IMR-90 (cell line): Measurements from ENCODE around the gene DOK3. TPM values are rescaled to one million over a fixed set of nuclear protein-coding genes. Genes with fewer than 3 reads are reported as not detected.

Experiments
- ATAC-seq: fragments of 200-7000 bp; cut with Tn5 transposase; 2 replicates; pipeline ENCODE4 v1.9.1; 2020; ENCODE audit warnings: low read depth, mild to moderate bottlenecking, moderate library complexity
- BruUV-seq: library from RNA; stranded (reverse); fragments of 400-500 nt; replicated peaks from 2 replicates; lab custom pipeline; 2021; lab: Mats Ljungman, UMichigan
- CTCF ChIA-PET: fragments of 300-600 bp; formaldehyde crosslinking; extraction: SDS; loops from one replicate; lab custom pipeline; 2021; ENCODE audit warnings: antibody characterized with exemption; lab: Yijun Ruan, JAX
- POLR2A ChIA-PET: fragments of 300-600 bp; sonication (Branson Sonifier 250); formaldehyde crosslinking; loops from one replicate; lab custom pipeline; 2022; ENCODE audit warnings: antibody characterized with exemption; ENCODE audit not compliant: unreplicated experiment; lab: Charles Lee
- DNase-seq: peaks from one replicate; pipeline ENCODE4 v3.0.0; 2013
- H2AFZ ChIP-seq: replicated peaks from 2 replicates; pipeline ENCODE3; 2013; ENCODE audit warnings: low read length, mild to moderate bottlenecking; ENCODE audit not compliant: poor library complexity
- H2AK5ac ChIP-seq: 2 replicates; pipeline ENCODE4 v1.6.1; 2013; ENCODE audit warnings: low read depth, low read length, inconsistent platforms
- H2AK9ac ChIP-seq: replicated peaks from 2 replicates; pipeline ENCODE3; 2013; ENCODE audit warnings: mild to moderate bottlenecking, low read depth, low read length, moderate library complexity; ENCODE audit not compliant: poor library complexity
- H2BK120ac ChIP-seq: 2 replicates; pipeline ENCODE4 v1.6.1; 2013; ENCODE audit warnings: low read depth, low read length, inconsistent platforms
- H2BK15ac ChIP-seq: 3 replicates; pipeline ENCODE4 v1.6.1; 2013; ENCODE audit warnings: low read depth, low read length, inconsistent platforms
- H2BK20ac ChIP-seq: 2 replicates; pipeline ENCODE4 v1.6.1; 2013; ENCODE audit warnings: low read depth, mild to moderate bottlenecking, inconsistent platforms, low read length, moderate library complexity
- H2BK5ac ChIP-seq: 2 replicates; pipeline ENCODE4 v1.6.1; 2013; ENCODE audit warnings: mild to moderate bottlenecking, low read depth, low read length, inconsistent platforms; ENCODE audit not compliant: poor library complexity, severe bottlenecking
- H3K14ac ChIP-seq: replicated peaks from 2 replicates; pipeline ENCODE4 v1.6.1; 2013; ENCODE audit warnings: low read depth, low read length, inconsistent platforms
- H3K18ac ChIP-seq: 2 replicates; pipeline ENCODE4 v1.6.1; 2013; ENCODE audit warnings: low read depth, low read length, control low read depth
- H3K23ac ChIP-seq: 2 replicates; pipeline ENCODE4 v1.6.1; 2013; ENCODE audit warnings: low read depth, low read length, inconsistent platforms
- H3K27ac ChIP-seq: 2 replicates; pipeline ENCODE4 v1.5.1; 2013; ENCODE audit warnings: mild to moderate bottlenecking, control low read depth, low read length; ENCODE audit not compliant: insufficient read depth
- H3K27me3 ChIP-seq: 2 replicates; pipeline ENCODE4 v1.6.1; 2013; ENCODE audit warnings: low read length; ENCODE audit not compliant: control insufficient read depth, insufficient read depth
- H3K36me3 ChIP-seq: 2 replicates; pipeline ENCODE4 v1.6.1; 2013; ENCODE audit warnings: low read length, mixed read lengths; ENCODE audit not compliant: control insufficient read depth, insufficient read depth
- H3K4ac ChIP-seq: 2 replicates; pipeline ENCODE4 v1.6.1; 2013; ENCODE audit warnings: low read depth, low read length, inconsistent platforms
- H3K4me1 ChIP-seq: 2 replicates; pipeline ENCODE4 v1.6.1; 2013; ENCODE audit warnings: low read length, mixed read lengths; ENCODE audit not compliant: control insufficient read depth, insufficient read depth
- H3K4me2 ChIP-seq: 2 replicates; pipeline ENCODE4 v1.6.1; 2013; ENCODE audit warnings: low read depth, mild to moderate bottlenecking, control low read depth, low read length, moderate library complexity
- H3K4me3 ChIP-seq: 2 replicates; pipeline ENCODE4 v1.5.1; 2013; ENCODE audit warnings: low read depth, mild to moderate bottlenecking, control low read depth, low read length, moderate library complexity; ENCODE audit not compliant: insufficient read depth
- H3K56ac ChIP-seq: 2 replicates; pipeline ENCODE4 v1.6.1; 2013; ENCODE audit warnings: low read length, inconsistent platforms; ENCODE audit not compliant: insufficient read depth; ENCODE audit errors: extremely low read depth
- H3K79me1 ChIP-seq, 2 experiments: 2 replicates each; pipeline ENCODE4 v1.6.1; 2013; ENCODE audit warnings: low read length in 2 of 2, inconsistent platforms in 1 of 2, low read depth in 1 of 2
- H3K9ac ChIP-seq: 2 replicates; pipeline ENCODE4 v1.6.1; 2013; ENCODE audit warnings: low read depth, low read length, control low read depth
- H3K9me1 ChIP-seq: 2 replicates; pipeline ENCODE4 v1.6.1; 2013; ENCODE audit warnings: low read length, inconsistent platforms; ENCODE audit not compliant: insufficient read depth
- H3K9me3 ChIP-seq: 2 replicates; pipeline ENCODE4 v1.6.1; 2013; ENCODE audit warnings: low read length; ENCODE audit not compliant: control insufficient read depth, insufficient read depth
- H4K20me1 ChIP-seq: 2 replicates; pipeline ENCODE4 v1.6.1; 2013; ENCODE audit warnings: low read length, inconsistent platforms; ENCODE audit not compliant: insufficient read depth
- H4K5ac ChIP-seq: 2 replicates; pipeline ENCODE4 v1.6.1; 2013; ENCODE audit warnings: mild to moderate bottlenecking, low read depth, low read length, control low read depth
- H4K8ac ChIP-seq, 2 experiments: 2 replicates each; pipeline ENCODE4 v1.6.1; 2013; ENCODE audit warnings: low read depth in 2 of 2, low read length in 2 of 2, control low read depth in 1 of 2, inconsistent platforms in 1 of 2
- H4K91ac ChIP-seq: 2 replicates; pipeline ENCODE4 v1.6.1; 2013; ENCODE audit warnings: low read depth, low read length, inconsistent platforms; ENCODE audit not compliant: insufficient read depth
- BHLHE40 ChIP-seq: fragments of 150-350 bp; IDR thresholded peaks from 2 replicates; pipeline ENCODE4 v1.6.1; 2016; ENCODE audit warnings: mild to moderate bottlenecking, low read depth, low read length
- CEBPB ChIP-seq: IDR thresholded peaks from 2 replicates; pipeline ENCODE4 v1.6.1; 2012; ENCODE audit warnings: low read depth, low read length, improper control_type of control experiment
- CHD1 ChIP-seq: IDR thresholded peaks from 2 replicates; pipeline ENCODE4 v1.6.1; 2012; ENCODE audit warnings: low read depth, low read length, improper control_type of control experiment
- ELK1 ChIP-seq: fragments of 150-350 bp; IDR thresholded peaks from 2 replicates; pipeline ENCODE4 v1.6.1; 2016; ENCODE audit warnings: low read depth, mild to moderate bottlenecking, low read length, moderate library complexity, borderline replicate concordance
- FOS ChIP-seq: fragments of 150-350 bp; IDR thresholded peaks from 2 replicates; pipeline ENCODE4 v1.6.1; 2016; ENCODE audit warnings: low read depth, low read length
- MAFK ChIP-seq: IDR thresholded peaks from 2 replicates; pipeline ENCODE4 v1.6.1; 2012; ENCODE audit warnings: low read depth, low read length, improper control_type of control experiment
- MAZ ChIP-seq: IDR thresholded peaks from 2 replicates; pipeline ENCODE4 v1.6.1; 2012; ENCODE audit warnings: low read depth, mild to moderate bottlenecking, low read length, improper control_type of control experiment, moderate library complexity, borderline replicate concordance
- MXI1 ChIP-seq: IDR thresholded peaks from 2 replicates; pipeline ENCODE4 v1.6.1; 2012; ENCODE audit warnings: low read depth, mild to moderate bottlenecking, low read length, moderate library complexity, borderline replicate concordance
- NFE2L2 ChIP-seq: fragments of 150-350 bp; IDR thresholded peaks from 2 replicates; pipeline ENCODE4 v1.6.1; 2016; ENCODE audit warnings: low read depth, mild to moderate bottlenecking, low read length
- POLR2A ChIP-seq: IDR thresholded peaks from 2 replicates; pipeline ENCODE4 v1.6.1; 2012; ENCODE audit warnings: mild to moderate bottlenecking, low read depth, low read length
- RAD21 ChIP-seq: IDR thresholded peaks from 2 replicates; pipeline ENCODE4 v1.6.1; 2012; ENCODE audit warnings: low read length, improper control_type of control experiment
- RCOR1 ChIP-seq: IDR thresholded peaks from 2 replicates; pipeline ENCODE4 v1.6.1; 2012; ENCODE audit warnings: mild to moderate bottlenecking, low read length, improper control_type of control experiment; ENCODE audit not compliant: insufficient replicate concordance
- RFX5 ChIP-seq: IDR thresholded peaks from 2 replicates; pipeline ENCODE4 v1.8.0; 2012; ENCODE audit warnings: low read depth, mild to moderate bottlenecking, low read length, moderate library complexity
- SMC3 ChIP-seq: fragments of 150-350 bp; IDR thresholded peaks from 2 replicates; pipeline ENCODE4 v1.6.1; 2016; ENCODE audit warnings: low read depth, mild to moderate bottlenecking, antibody characterized with exemption, low read length, moderate library complexity
- WGBS, 2 experiments: methylation state at CpG; one replicate each; pipeline versions ENCODE4 v1.1.5 to v1.1.7; 2013; ENCODE audit warnings: missing lambda C conversion rate in 2 of 2; ENCODE audit not compliant: insufficient read length in 1 of 2; ENCODE audit errors: extremely low coverage in 2 of 2; 5-methylcytosine and 5-hydroxymethylcytosine counted together
- dilution Hi-C: fragments of 300-500 bp; cut with HindIII; formaldehyde crosslinking; loops from one replicate; pipeline ENCODE4 v1.14.3; 2018; ENCODE audit warnings: low sequenced_read_pairs; ENCODE audit not compliant: unreplicated experiment
- in situ Hi-C: fragments of 300-500 bp; cut with MboI; formaldehyde crosslinking; loops from 3 replicates; pipeline ENCODE4 v1.14.3; 2019; ENCODE audit warnings: low sequenced_read_pairs, inconsistent platforms, mixed read lengths
- intact Hi-C: fragments of 100-400 bp; cut with micrococcal nuclease; formaldehyde crosslinking; loops from 2 replicates; pipeline ENCODE4 v1.10.0; 2022
- polyA plus RNA-seq, 3 experiments: library from polyadenylated mRNA; depleted of rRNA; stranded (reverse); fragments of >200 nt; gene quantifications; 2 replicates each; pipeline ENCODE4 v1.2.3, GENCODE V29; 2012; ENCODE audit warnings: low replicate concordance in 1 of 3
- total RNA-seq: library from RNA; depleted of rRNA; stranded (reverse); fragments of >200 nt; gene quantifications from 2 replicates; pipeline ENCODE4 v1.2.3, GENCODE V29; 2012
- TF ChIP-seq, protein P1 (sequence below): conservative IDR thresholded peaks from 2 replicates; pipeline ENCODE4 v1.5.1; 2012; ENCODE audit warnings: mild to moderate bottlenecking, low read depth, low read length, improper control_type of control experiment

The DOK3 gene
- total and polyA plus RNA-seq, 2 of the 4 experiments (the other 2 are of a cell fraction), result 0.54 to 3.9 TPM

- peak overlapping the region; percentile 75 for H3K4ac ChIP-seq
- H3K27me3 ChIP-seq, result no peaks in the 10 kb centered on the region
- no peak overlapping the region for H2BK15ac ChIP-seq
- H3K9ac ChIP-seq, result peak overlapping the region; percentile 88
- peak overlapping the region; percentile 38 for H3K14ac ChIP-seq
- ChIA-PET CTCF (no interaction called here), POLR2A (no interaction called here)
- H2AK9ac ChIP-seq, result peak overlapping the region; percentile 94
- peak overlapping the region; percentile 50 for H2AK5ac ChIP-seq
- peaks cover 14% of the 10 kb centered on the region for H3K4me1 ChIP-seq
- H3K56ac ChIP-seq, result peak overlapping the region; percentile 71
- peak overlapping the region; percentile 14; the same call in 1 of the 2 replicates for H4K91ac ChIP-seq
- no peak overlapping the region for H2BK20ac ChIP-seq
- no peak overlapping the region; the same call in 1 of the 2 replicates for H3K18ac ChIP-seq
- H2BK120ac ChIP-seq, result no peak overlapping the region
- H3K4me3 ChIP-seq, result peak overlapping the region; percentile 92
- peak overlapping the region; percentile 98 for H3K4me2 ChIP-seq
- H3K27ac ChIP-seq, result peak overlapping the region; percentile 80
- H3K79me1 ChIP-seq, result peaks cover 3 to 49% of the 10 kb centered on the region in 2 experiments; a peak in 2 of 4 replicates
- no peaks in the 10 kb centered on the region for H3K9me3 ChIP-seq
- peaks cover 5% of the 10 kb centered on the region; the same call in 1 of the 2 replicates for H3K36me3 ChIP-seq
- H4K8ac ChIP-seq, result peak overlapping the region; percentile 47 to 57; a peak in 3 of 4 replicates
- DNase-seq (no peak), ATAC-seq (peak; percentile 61)
- 0 out of 2 replicates have a peak overlapping the region, but pooled peaks have one; percentile 4 for H4K5ac ChIP-seq
- H2AFZ ChIP-seq, result peak overlapping the region; percentile 96
- in situ Hi-C loops, result no loop called here
- H4K20me1 ChIP-seq, result peaks cover 37% of the 10 kb centered on the region
- H2BK5ac ChIP-seq, result peak overlapping the region; percentile 66
- 1% methylated on average over 22 of the region's 72 CpGs; no CpG with 5 or more reads in 1 of the 2 experiments for WGBS, 2 experiments
- BruUV-seq, result no TSS peak
- H3K23ac ChIP-seq, result peak overlapping the region; percentile 88
- intact Hi-C loops, result loop anchor here (2.0 kb wide), 1 partner anchor 39 kb away; the partner anchor contains the start of gene TMED9
- peaks cover 19% of the 10 kb centered on the region for H3K9me1 ChIP-seq
- dilution Hi-C loops, result no loop called here
- TF ChIP-seq CEBPB, result no peak
- TF ChIP-seq RCOR1, result no peak
- TF ChIP-seq FOS, result no peak
- TF ChIP-seq MAZ, result no peak; the same call in 1 of the 2 replicates
- TF ChIP-seq SMC3, result no peak
- no peak for TF ChIP-seq POLR2A
- no peak for TF ChIP-seq CHD1
- TF ChIP-seq, protein P1, sequence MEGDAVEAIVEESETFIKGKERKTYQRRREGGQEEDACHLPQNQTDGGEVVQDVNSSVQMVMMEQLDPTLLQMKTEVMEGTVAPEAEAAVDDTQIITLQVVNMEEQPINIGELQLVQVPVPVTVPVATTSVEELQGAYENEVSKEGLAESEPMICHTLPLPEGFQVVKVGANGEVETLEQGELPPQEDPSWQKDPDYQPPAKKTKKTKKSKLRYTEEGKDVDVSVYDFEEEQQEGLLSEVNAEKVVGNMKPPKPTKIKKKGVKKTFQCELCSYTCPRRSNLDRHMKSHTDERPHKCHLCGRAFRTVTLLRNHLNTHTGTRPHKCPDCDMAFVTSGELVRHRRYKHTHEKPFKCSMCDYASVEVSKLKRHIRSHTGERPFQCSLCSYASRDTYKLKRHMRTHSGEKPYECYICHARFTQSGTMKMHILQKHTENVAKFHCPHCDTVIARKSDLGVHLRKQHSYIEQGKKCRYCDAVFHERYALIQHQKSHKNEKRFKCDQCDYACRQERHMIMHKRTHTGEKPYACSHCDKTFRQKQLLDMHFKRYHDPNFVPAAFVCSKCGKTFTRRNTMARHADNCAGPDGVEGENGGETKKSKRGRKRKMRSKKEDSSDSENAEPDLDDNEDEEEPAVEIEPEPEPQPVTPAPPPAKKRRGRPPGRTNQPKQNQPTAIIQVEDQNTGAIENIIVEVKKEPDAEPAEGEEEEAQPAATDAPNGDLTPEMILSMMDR, result no peak
- TF ChIP-seq RAD21, result no peak
- no peak for TF ChIP-seq MXI1
- no peak for TF ChIP-seq BHLHE40
- TF ChIP-seq RFX5, result no peak
- TF ChIP-seq MAFK, result no peak
- no peak for TF ChIP-seq NFE2L2
- TF ChIP-seq ELK1, result no peak
Observed at GRCh38 chr5:177553671-177554429, 44.2 kb upstream of the DOK3 start.
